CD4-positive, alpha-beta memory T cell (primary cell): Measurements from ENCODE around the gene AAGAB. TPM values are rescaled to one million over a fixed set of nuclear protein-coding genes. Genes with fewer than 3 reads are reported as not detected.
A peak's percentile ranks its signal among the peaks of the same experiment; 100 is the strongest.

ENCODE experiments used
- CTCF ChIA-PET: fragments of 350-600 bp; sonication (Branson Sonifier 250); formaldehyde crosslinking; loops from one replicate; lab custom pipeline; 2021; ENCODE audit warnings: inconsistent platforms; ENCODE audit not compliant: partially characterized antibody; lab: Charles Lee
- POLR2A ChIA-PET: fragments of 350-600 bp; sonication (Branson Sonifier 250); formaldehyde crosslinking; loops from one replicate; lab custom pipeline; 2021; ENCODE audit not compliant: partially characterized antibody; lab: Charles Lee
- DNase-seq, 5 donors: peaks; one replicate each; pipeline versions ENCODE4 v3.0.0 to v3.0.0-alpha.2; 2020 to 2022; ENCODE audit warnings: mixed read lengths in 1 of 5
- H3K27ac ChIP-seq: one replicate; pipeline ENCODE4 v1.7.0; 2013; ENCODE audit warnings: low read depth, low read length
- H3K27me3 ChIP-seq: 2 replicates; pipeline ENCODE4 v1.7.0; 2013; ENCODE audit warnings: mild to moderate bottlenecking, low read length, moderate library complexity; ENCODE audit not compliant: insufficient read depth
- H3K36me3 ChIP-seq: 2 replicates; pipeline ENCODE4 v1.7.0; 2013; ENCODE audit warnings: mild to moderate bottlenecking, low read length, moderate library complexity; ENCODE audit not compliant: insufficient read depth
- H3K4me1 ChIP-seq: 2 replicates; pipeline ENCODE4 v1.7.0; 2013; ENCODE audit warnings: mild to moderate bottlenecking, low read length, moderate library complexity; ENCODE audit not compliant: insufficient read depth
- H3K4me3 ChIP-seq, 2 donors: one replicate each; pipeline ENCODE4 v1.7.0; 2013; ENCODE audit warnings: low read length in 2 of 2, mild to moderate bottlenecking in 1 of 2
- H3K9me3 ChIP-seq, 2 donors: one replicate each; pipeline ENCODE4 v1.7.0; 2013; ENCODE audit warnings: low read length in 2 of 2, control low read depth in 1 of 2; ENCODE audit not compliant: control insufficient read depth in 1 of 2
- H3K27ac Mint-ChIP-seq, 7 donors: one replicate each; pipeline ENCODE4 v1.8.0; 2020 to 2021; ENCODE audit warnings: mixed read lengths in 7 of 7, mild to moderate bottlenecking in 6 of 7, inconsistent platforms in 3 of 7, moderate library complexity in 3 of 7
- H3K27me3 Mint-ChIP-seq, 2 donors: one replicate each; pipeline ENCODE4 v1.8.0; 2020 to 2021; ENCODE audit warnings: mixed read lengths in 2 of 2
- H3K36me3 Mint-ChIP-seq, 2 donors: one replicate each; pipeline ENCODE4 v1.8.0; 2020 to 2021; ENCODE audit warnings: mixed read lengths in 2 of 2, inconsistent platforms in 1 of 2, mild to moderate bottlenecking in 1 of 2
- H3K4me1 Mint-ChIP-seq, 4 donors: one replicate each; pipeline ENCODE4 v1.8.0; 2020 to 2021; ENCODE audit warnings: mixed read lengths in 4 of 4, mild to moderate bottlenecking in 1 of 4
- H3K4me3 Mint-ChIP-seq, 8 donors: one replicate each; pipeline ENCODE4 v1.8.0; 2020 to 2021; ENCODE audit warnings: mixed read lengths in 8 of 8, mild to moderate bottlenecking in 7 of 8, moderate library complexity in 6 of 8, inconsistent platforms in 3 of 8
- H3K9me3 Mint-ChIP-seq, 8 donors: one replicate each; pipeline ENCODE4 v1.8.0; 2020 to 2021; ENCODE audit warnings: mixed read lengths in 8 of 8, mild to moderate bottlenecking in 5 of 8, inconsistent platforms in 3 of 8, moderate library complexity in 1 of 8
- intact Hi-C: fragments of 100-400 bp; cut with micrococcal nuclease; formaldehyde crosslinking; loops from one replicate; pipeline ENCODE4 v1.15.1; 2023
- polyA plus RNA-seq, 2 donors: library from polyadenylated mRNA; unstranded; fragments of 300-500 nt; fragmentation: Illumina TruSeq; gene quantifications; one replicate each; pipeline ENCODE4 v1.2.3, GENCODE V29; 2021
- total RNA-seq, 2 experiments: library from RNA; stranded (reverse); gene quantifications; one replicate each; pipeline ENCODE4 v1.2.3, GENCODE V29; 2021

The AAGAB gene
- total and polyA plus RNA-seq, 4 experiments from 2014 or later: 30.2 to 71.0 (median 36.9) TPM

DNA sequence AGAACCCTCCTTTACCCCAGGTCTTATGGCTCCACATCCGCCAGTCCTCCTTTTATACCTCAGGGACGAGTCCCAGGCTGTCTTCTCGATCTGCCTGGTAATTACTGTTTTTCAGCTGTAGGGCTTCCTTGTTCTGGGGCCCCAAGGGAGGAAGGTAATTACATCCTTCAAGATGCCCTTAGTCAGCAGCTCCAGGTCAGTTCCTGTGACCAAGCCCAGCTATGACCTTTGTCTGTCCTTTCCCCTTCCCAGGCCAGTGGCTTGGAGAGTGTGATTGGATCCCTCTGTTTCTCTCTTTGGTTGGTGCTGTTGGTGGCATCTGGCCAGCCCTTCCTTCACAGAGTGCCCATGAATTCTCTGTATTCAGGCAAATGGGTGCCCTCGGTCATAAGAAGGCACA lies 92.6 kb downstream of the AAGAB start:
- CTCF ChIA-PET: interaction anchor here (0.9 to 1.5 kb wide), 3 partner anchors 79 to 119 kb away, joined by 3 to 4 read pairs (median 4); no protein-coding TSS in a partner anchor

DNA sequence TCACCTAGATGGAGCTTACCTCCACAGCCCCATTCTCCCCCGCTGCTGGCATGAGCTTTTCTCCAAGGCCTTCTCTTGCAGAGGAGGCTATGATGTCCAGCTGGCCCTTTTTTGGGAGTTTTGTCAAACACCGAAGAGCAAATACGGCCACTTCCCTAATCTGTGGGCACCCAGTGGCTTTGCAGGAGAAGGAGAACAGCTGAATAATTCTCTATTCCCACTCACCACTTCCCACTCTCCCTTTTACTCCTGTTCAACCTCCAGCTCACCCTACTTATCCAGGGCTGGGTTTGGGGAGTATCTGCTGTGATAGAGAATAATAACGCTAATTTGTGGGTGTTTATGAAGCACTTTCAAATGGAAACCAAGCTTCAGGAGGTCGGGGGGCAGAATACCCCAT lies 93.0 kb downstream of the AAGAB start:
- H3K4me1 Mint-ChIP-seq: peaks cover 38 to 64% (median 49%) of the 10 kb centered on the region in 4 donors
- no peaks in the 10 kb centered on the region for H3K27me3 ChIP-seq
- peaks cover 0 to 2% (median 0%) of the 10 kb centered on the region in 8 donors for H3K9me3 Mint-ChIP-seq
- peaks cover 19 to 26% of the 10 kb centered on the region in 2 donors for H3K36me3 Mint-ChIP-seq
- intact Hi-C loops: no loop called here
- peaks cover 21% of the 10 kb centered on the region for H3K36me3 ChIP-seq
- peak overlapping the region in 2 of 7 donors; percentile 27 to 70 for H3K27ac Mint-ChIP-seq
- no peaks in the 10 kb centered on the region for H3K9me3 ChIP-seq
- peaks cover 25% of the 10 kb centered on the region for H3K4me1 ChIP-seq
- ChIA-PET CTCF (interaction anchor here (0.9 to 1.5 kb wide), 3 partner anchors 78 to 119 kb away, joined by 3 to 4 read pairs (median 4); no protein-coding TSS in a partner anchor), POLR2A (interaction anchor here (0.6 to 1.3 kb wide), 5 partner anchors 15 to 250 kb away, joined by 3 read pairs; no protein-coding TSS in a partner anchor)
- no peak overlapping the region for H3K4me3 Mint-ChIP-seq
- no peak overlapping the region for H3K27ac ChIP-seq
- no peaks in the 10 kb centered on the region for H3K27me3 Mint-ChIP-seq
- no peak for DNase-seq
- no peak overlapping the region for H3K4me3 ChIP-seq

More for the DNA sequence above, 92.6 kb downstream of the AAGAB start:
- no peak overlapping the region for H3K4me3 ChIP-seq
- H3K27ac Mint-ChIP-seq: peak overlapping the region in 4 of 7 donors; percentile 12 to 80 (median 67)
- intact Hi-C loops: no loop called here
- H3K27ac ChIP-seq: no peak overlapping the region
- POLR2A ChIA-PET: interaction anchor here (0.6 to 1.3 kb wide), 5 partner anchors 15 to 137 kb away, joined by 3 read pairs; no protein-coding TSS in a partner anchor
- H3K27me3 ChIP-seq: no peaks in the 10 kb centered on the region
- H3K4me1 ChIP-seq: peaks cover 24% of the 10 kb centered on the region
- H3K4me1 Mint-ChIP-seq: peaks cover 36 to 59% (median 46%) of the 10 kb centered on the region in 4 donors
- no peak overlapping the region for H3K4me3 Mint-ChIP-seq
- H3K36me3 ChIP-seq: peaks cover 26% of the 10 kb centered on the region
- H3K27me3 Mint-ChIP-seq: no peaks in the 10 kb centered on the region
- no peak for DNase-seq
- H3K9me3 Mint-ChIP-seq: peaks cover 0 to 3% (median 0%) of the 10 kb centered on the region in 8 donors
- H3K36me3 Mint-ChIP-seq: peaks cover 21 to 30% of the 10 kb centered on the region in 2 donors
- H3K9me3 ChIP-seq: no peaks in the 10 kb centered on the region

DNA sequence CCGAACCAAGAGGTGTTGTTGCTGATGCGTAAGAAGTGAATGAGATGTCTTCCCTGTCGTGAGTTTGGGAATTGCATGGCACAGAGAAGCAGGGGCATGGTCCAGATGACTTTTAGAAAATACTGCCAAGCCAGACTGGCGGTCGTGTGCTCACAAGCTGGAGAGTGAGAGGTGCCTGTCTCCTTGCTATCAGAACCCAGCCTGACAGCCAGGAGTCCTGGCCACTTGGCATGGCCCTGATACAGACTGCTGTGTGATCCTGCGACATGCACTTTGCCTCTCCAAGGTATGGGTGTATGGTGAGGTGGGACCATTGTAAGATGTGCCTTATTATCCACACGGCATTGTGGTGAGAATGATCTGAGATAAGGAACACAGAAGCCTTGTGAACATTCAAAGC lies 96.1 kb downstream of the AAGAB start:
- peaks cover 21 to 27% of the 10 kb centered on the region in 2 donors for H3K36me3 Mint-ChIP-seq
- H3K36me3 ChIP-seq: peaks cover 5% of the 10 kb centered on the region
- no peak overlapping the region for H3K27ac ChIP-seq
- H3K27ac Mint-ChIP-seq: peak overlapping the region in 5 of 7 donors; percentile 20 to 82 (median 40)
- H3K4me3 Mint-ChIP-seq: peak overlapping the region in 1 of 8 donors; percentile 22
- no peak overlapping the region for H3K4me3 ChIP-seq
- ChIA-PET POLR2A (no interaction called here), CTCF (no interaction called here)
- H3K4me1 Mint-ChIP-seq: peaks cover 52 to 79% (median 64%) of the 10 kb centered on the region in 4 donors
- no peak for DNase-seq
- H3K9me3 ChIP-seq: no peaks in the 10 kb centered on the region
- peaks cover 31% of the 10 kb centered on the region for H3K4me1 ChIP-seq
- intact Hi-C loops: no loop called here
- peaks cover 0 to 5% (median 0%) of the 10 kb centered on the region in 8 donors for H3K9me3 Mint-ChIP-seq
- H3K27me3 ChIP-seq: no peaks in the 10 kb centered on the region
- no peaks in the 10 kb centered on the region for H3K27me3 Mint-ChIP-seq

DNA sequence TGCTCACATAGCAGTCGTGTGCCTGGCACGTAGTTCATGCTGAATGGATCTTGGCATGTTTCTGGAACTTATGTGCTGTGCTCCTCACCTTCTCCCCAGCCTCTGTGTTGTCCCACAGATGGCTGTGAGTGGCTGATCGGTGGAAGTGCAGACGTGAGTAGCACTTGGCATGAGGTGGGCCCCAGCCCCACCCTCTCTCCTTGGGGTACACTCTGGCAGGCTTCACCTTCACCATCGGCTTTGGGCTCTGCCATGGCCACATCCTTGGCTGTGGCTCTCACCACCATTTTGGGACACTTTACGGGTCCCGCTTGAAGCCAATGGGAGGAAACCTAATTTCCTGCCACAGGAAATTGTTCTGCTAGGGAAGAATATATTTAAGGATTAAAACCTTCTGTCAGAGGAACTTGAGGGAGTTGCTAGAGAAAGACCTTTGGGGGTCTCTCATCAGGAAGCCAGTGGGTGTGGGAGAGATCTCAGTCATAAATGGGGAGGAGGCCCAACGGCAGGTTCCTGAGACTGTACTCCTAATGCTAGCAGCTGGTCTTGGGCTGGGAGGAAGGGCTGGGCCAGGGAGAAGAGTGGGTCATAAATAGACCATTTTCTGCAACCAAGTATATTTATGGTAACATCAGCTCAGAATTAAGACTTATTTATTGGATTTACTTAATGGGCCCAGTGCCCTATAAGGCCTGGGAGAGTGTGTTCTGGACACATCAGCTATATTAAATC lies 96.8 kb downstream of the AAGAB start:
- peaks cover 31% of the 10 kb centered on the region for H3K4me1 ChIP-seq
- H3K9me3 ChIP-seq: no peaks in the 10 kb centered on the region
- Mint-ChIP-seq H3K4me3 (peak overlapping the region in 2 of 8 donors; percentile 20 to 33), H3K36me3 (peaks cover 24 to 30% of the 10 kb centered on the region in 2 donors), H3K9me3 (peaks cover 0 to 5% (median 0%) of the 10 kb centered on the region in 8 donors), H3K4me1 (peaks cover 52 to 79% (median 64%) of the 10 kb centered on the region in 4 donors), H3K27ac (peak overlapping the region; percentile 31 to 82 (median 58)), H3K27me3 (no peaks in the 10 kb centered on the region)
- DNase-seq: no peak
- CTCF ChIA-PET: no interaction called here
- no peak overlapping the region for H3K4me3 ChIP-seq
- no peak overlapping the region for H3K27ac ChIP-seq
- POLR2A ChIA-PET: interaction anchor here (0.7 kb wide), 1 partner anchor 76 kb away, joined by 3 read pairs; no protein-coding TSS in a partner anchor
- peaks cover 5% of the 10 kb centered on the region for H3K36me3 ChIP-seq
- intact Hi-C loops: no loop called here
- H3K27me3 ChIP-seq: no peaks in the 10 kb centered on the region

DNA sequence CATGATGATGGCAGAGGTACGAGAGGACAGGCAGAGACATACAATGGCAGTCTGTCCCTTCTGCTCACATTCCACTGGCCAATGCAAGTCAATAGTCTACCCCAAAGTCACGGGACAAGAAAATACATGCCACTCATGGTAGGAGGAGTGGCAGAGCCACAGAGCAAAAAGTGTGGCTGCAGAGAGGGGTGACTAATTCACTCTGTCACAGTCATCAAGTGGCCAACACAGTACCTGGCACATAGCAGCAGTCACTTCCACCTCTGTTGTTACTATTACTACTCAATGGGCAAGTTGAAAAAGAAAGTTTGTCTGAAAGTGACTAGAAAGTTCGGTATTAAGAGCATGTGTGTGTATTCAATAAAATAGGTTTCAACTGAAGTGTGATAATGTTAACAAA lies 97.6 kb downstream of the AAGAB start:
- Histone ChIP-seq H3K27me3 (no peaks in the 10 kb centered on the region), H3K4me1 (peaks cover 38% of the 10 kb centered on the region), H3K4me3 (no peak overlapping the region), H3K36me3 (peaks cover 5% of the 10 kb centered on the region), H3K27ac (no peak overlapping the region), H3K9me3 (no peaks in the 10 kb centered on the region)
- peaks cover 30 to 31% of the 10 kb centered on the region in 2 donors for H3K36me3 Mint-ChIP-seq
- no peak for DNase-seq
- POLR2A ChIA-PET: no interaction called here
- peak overlapping the region in 2 of 8 donors; percentile 41 to 53 for H3K4me3 Mint-ChIP-seq
- H3K4me1 Mint-ChIP-seq: peaks cover 55 to 79% (median 65%) of the 10 kb centered on the region in 4 donors
- peaks cover 0 to 5% (median 0%) of the 10 kb centered on the region in 8 donors for H3K9me3 Mint-ChIP-seq
- CTCF ChIA-PET: no interaction called here
- peak overlapping the region in 3 of 7 donors; percentile 31 to 70 (median 46) for H3K27ac Mint-ChIP-seq
- no peaks in the 10 kb centered on the region for H3K27me3 Mint-ChIP-seq
- intact Hi-C loops: no loop called here

DNA sequence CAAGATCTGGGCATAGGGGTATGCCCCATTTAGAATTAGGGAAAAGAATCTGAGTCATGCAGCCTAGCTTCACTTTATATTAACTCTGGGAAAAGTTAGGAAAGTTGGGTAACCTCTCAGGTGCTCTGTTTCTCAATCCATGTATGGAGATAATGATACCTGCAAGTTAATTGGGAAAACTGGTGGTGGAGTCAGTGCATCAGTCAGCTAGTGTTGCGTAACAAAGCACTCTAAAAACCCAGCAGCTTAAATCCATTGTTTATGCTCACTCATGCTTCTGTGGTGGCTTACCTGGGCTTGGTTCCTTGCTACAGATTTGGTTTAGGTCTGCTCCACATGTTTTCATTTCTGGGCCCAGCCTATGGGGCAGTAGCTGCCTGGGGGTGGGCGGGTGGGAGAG lies 98.0 kb downstream of the AAGAB start:
- Histone ChIP-seq H3K4me3 (no peak overlapping the region), H3K9me3 (no peaks in the 10 kb centered on the region), H3K27ac (no peak overlapping the region), H3K36me3 (peaks cover 5% of the 10 kb centered on the region), H3K27me3 (no peaks in the 10 kb centered on the region), H3K4me1 (peaks cover 35% of the 10 kb centered on the region)
- DNase-seq: no peak
- intact Hi-C loops: no loop called here
- peak overlapping the region in 6 of 7 donors; percentile 8 to 69 (median 26) for H3K27ac Mint-ChIP-seq
- H3K27me3 Mint-ChIP-seq: no peaks in the 10 kb centered on the region
- POLR2A ChIA-PET: interaction anchor here (0.9 kb wide), 1 partner anchor 9 kb away, joined by 3 read pairs; no protein-coding TSS in a partner anchor
- CTCF ChIA-PET: interaction anchor here (1.4 to 2.5 kb wide), 2 partner anchors 83 to 210 kb away, joined by 4 to 8 read pairs; no protein-coding TSS in a partner anchor
- peaks cover 54 to 75% (median 63%) of the 10 kb centered on the region in 4 donors for H3K4me1 Mint-ChIP-seq
- H3K4me3 Mint-ChIP-seq: peak overlapping the region in 1 of 8 donors; percentile 22
- H3K36me3 Mint-ChIP-seq: peaks cover 30 to 31% of the 10 kb centered on the region in 2 donors
- peaks cover 0 to 5% (median 0%) of the 10 kb centered on the region in 8 donors for H3K9me3 Mint-ChIP-seq

DNA sequence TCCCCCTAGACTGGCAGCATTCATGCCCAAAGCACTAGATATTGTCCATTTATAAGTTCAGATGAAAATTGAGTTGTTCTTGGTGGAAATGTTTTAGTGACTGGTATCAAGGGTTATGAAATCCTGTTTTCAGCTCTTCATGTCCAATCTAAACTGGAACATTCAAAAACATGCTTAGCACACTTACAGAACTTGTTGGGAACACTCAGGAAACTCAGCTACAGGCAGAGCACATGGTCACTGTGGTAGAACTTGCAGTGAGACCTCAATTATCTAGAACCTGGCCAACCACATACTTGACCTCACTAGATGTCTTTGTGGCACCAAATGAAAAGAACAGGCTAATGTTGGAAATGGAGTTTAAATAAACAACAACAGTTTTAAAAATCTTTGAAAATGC lies 100.2 kb downstream of the AAGAB start:
- Mint-ChIP-seq H3K9me3 (peaks cover 0 to 5% (median 0%) of the 10 kb centered on the region in 8 donors), H3K27ac (peak overlapping the region in 3 of 7 donors; percentile 61 to 68 (median 64)), H3K4me1 (peaks cover 52 to 74% (median 63%) of the 10 kb centered on the region in 4 donors), H3K36me3 (peaks cover 28 to 31% of the 10 kb centered on the region in 2 donors), H3K27me3 (no peaks in the 10 kb centered on the region), H3K4me3 (no peak overlapping the region)
- DNase-seq: no peak
- Histone ChIP-seq H3K9me3 (no peaks in the 10 kb centered on the region), H3K27me3 (no peaks in the 10 kb centered on the region), H3K4me3 (no peak overlapping the region), H3K4me1 (peaks cover 48% of the 10 kb centered on the region), H3K27ac (no peak overlapping the region), H3K36me3 (peaks cover 5% of the 10 kb centered on the region)
- CTCF ChIA-PET: interaction anchor here (2.5 kb wide), 1 partner anchor 208 kb away, joined by 8 read pairs; no protein-coding TSS in a partner anchor
- POLR2A ChIA-PET: interaction anchor here (1.3 kb wide), 1 partner anchor 33 kb away, joined by 3 read pairs; no protein-coding TSS in a partner anchor
- intact Hi-C loops: no loop called here
